NCI-H345 treated with DMSO at 0.1 percent for 48 hours (cell line): ENCODE data around the gene WSCD2.

Source experiments
- DNase-seq: peaks from one replicate; lab custom pipeline; 2025; ENCODE audit not compliant: unreplicated experiment; lab: John Stamatoyannopoulos, UW

WSCD2 gene

DNA sequence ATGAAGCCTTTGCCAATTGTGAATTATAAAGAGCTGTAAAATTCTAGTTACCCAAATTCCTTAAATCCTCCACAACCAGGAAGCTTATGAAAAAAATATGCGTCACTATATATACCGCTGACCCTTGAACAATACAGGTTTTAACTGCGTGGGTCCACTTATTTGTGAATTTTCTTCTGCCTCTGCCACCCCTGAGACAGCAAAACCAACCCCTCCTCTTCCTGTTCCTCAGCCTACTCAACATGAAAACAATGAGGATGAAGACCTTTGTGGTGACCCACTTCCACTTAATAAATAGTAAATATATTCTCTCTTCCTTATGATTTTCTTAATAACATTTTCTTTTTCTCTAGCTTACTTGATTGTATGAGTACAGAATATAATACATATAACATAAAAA is 167.9 kb downstream of the WSCD2 start:
- DNase-seq: no peak

GRCh38 chr12:108297424-108297823 is 168.3 kb downstream of the WSCD2 start:
- DNase-seq: no peak

DNA sequence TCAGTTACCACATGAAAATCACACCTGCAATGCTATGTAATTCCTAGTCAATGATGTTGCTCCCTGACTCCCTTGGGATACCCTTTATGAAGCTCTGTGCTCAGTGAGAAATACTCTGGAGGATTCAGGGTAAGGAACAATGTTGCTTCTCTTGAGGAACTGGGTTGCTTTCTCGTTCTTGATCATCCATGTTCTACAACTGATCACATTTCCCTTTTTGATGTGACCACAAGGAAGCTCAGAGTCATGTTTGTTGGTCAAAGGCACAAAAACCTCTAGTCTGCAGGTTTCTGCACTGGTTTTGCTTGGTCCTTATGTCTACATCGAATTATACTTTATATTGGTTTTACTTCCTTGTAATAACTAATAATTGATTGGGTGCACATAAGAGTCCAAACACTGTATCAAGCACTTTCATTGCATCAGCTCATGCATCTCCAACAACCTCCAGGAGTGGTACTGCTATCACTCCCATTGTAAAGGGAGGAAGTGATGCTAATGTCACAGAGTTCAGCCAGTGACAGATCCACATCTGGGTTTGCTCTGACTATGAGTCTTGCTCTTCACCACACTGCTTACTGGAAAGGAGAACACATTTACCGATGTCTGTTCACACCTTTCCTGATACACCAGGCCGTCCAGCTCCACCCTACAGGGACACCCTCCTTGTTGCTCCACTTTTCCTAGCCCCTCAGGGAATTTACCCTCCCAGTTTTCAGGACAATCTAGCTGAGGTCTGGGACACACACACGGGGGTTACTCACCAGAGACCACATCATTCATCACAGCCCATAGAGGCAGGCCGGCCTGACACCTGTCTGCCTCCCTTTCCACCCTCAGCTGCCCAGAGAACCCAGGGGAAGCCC is 169.0 kb downstream of the WSCD2 start:
- DNase-seq: no peak

DNA sequence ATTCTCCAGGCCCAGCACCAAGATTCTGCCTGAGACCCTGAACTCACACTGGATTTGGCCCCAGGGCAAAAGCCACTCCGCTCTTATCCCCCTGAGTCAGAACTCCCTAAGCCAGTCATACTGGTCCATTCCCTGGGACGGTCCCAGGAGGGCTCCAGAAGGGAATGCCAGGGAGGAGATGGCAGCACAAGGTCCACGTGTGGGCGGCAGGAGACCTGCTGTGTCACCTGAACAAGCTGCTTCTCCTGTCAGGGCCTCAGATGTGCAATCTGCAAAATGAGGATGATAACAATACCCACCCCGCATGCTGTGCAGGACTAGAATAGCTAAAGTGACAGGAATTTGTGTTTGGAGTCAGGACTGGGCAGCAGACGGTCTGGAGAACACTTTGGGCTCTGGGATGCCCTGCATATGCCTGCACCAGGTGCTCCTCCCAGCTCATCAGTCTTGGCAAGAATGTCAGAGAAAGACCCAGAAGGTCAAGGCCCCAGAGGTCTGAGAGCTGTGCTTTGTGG is 169.7 kb downstream of the WSCD2 start:
- DNase-seq: no peak

DNA sequence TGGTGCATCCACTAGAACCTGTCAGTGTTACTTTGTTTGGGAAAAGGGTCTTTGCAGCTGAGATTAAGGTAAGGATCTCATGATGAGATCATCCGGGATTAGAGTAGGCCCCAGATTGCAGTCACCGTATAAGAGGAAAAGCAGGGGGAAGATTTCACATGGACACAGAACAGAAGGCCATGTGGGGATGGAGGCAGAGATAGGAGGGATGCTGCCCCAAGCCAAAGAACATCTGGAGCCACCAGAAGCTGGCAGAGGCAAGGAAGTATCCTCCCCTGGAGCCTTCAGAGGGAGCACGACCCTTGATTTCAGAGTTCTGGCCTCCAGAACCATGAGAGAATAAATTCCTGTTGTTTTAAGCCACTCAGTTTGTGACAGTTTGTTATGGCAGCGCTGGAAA is 170.4 kb downstream of the WSCD2 start:
- no peak for DNase-seq
